Breast epithelium (tissue), 4 donors: ENCODE results near the gene FAM90A26. TPM values are rescaled to one million over a fixed set of nuclear protein-coding genes. Genes with fewer than 3 reads are reported as not detected.
"Not testable (repeated sequence)": the region's sequence is repeated elsewhere in the genome, so short reads cannot be mapped to it uniquely, and the experiment has no call there.

Experiments
- DNase-seq, 2 donors: peaks; one replicate each; pipeline ENCODE4 v3.0.0-alpha.2; 2019; ENCODE audit warnings: low spot score in 2 of 2
- H3K27ac ChIP-seq, 2 donors: fragments of 200-600 bp; sonication (generic) in 1 of 2; one replicate each; pipeline ENCODE4 v1.5.1; 2016 to 2019; ENCODE audit warnings: mild to moderate bottlenecking in 1 of 2
- H3K27me3 ChIP-seq, 2 donors: fragments of 200-600 bp; sonication (generic) in 1 of 2; one replicate each; pipeline versions ENCODE4 v1.5.1 to v1.6.0; 2017 to 2019; ENCODE audit warnings: control low read depth in 1 of 2, mild to moderate bottlenecking in 1 of 2
- H3K36me3 ChIP-seq: fragments of 200-600 bp; one replicate; pipeline ENCODE4 v1.5.1; 2019
- H3K4me1 ChIP-seq, 2 donors: fragments of 200-600 bp; sonication (generic); one replicate each; pipeline ENCODE4 v1.5.1; 2016 to 2019; ENCODE audit warnings: control low read depth in 1 of 2
- H3K4me3 ChIP-seq, 3 donors: fragments of 200-600 bp; sonication (generic); 1 replicate in 2 of 3; 2 replicates in 1 of 3; pipeline ENCODE4 v1.5.1; 2016 to 2019; ENCODE audit warnings: mild to moderate bottlenecking in 3 of 3, moderate library complexity in 2 of 3
- H3K9me3 ChIP-seq, 2 donors: fragments of 200-600 bp; sonication (generic) in 1 of 2; one replicate each; pipeline ENCODE4 v1.5.1; 2016 to 2019; ENCODE audit warnings: control low read depth in 1 of 2
- POLR2AphosphoS5 ChIP-seq, 3 donors: sonication (generic); formaldehyde crosslinking; IDR thresholded peaks; one replicate each; pipeline ENCODE4 v1.6.1; 2017; ENCODE audit warnings: antibody characterized with exemption in 3 of 3
- intact Hi-C: fragments of 100-400 bp; cut with DNase I; formaldehyde crosslinking; loops from one replicate; pipeline ENCODE4 v1.15.1; 2023; ENCODE audit warnings: low total_unique reads
- total RNA-seq, 3 donors: library from RNA; depleted of rRNA; stranded (reverse); fragments of >200 nt; gene quantifications; one replicate each; pipeline ENCODE4 v1.1.0, GENCODE V29; 2016

Gene FAM90A26
- total RNA-seq, 3 donors from 2014 or later, result not detected

DNA sequence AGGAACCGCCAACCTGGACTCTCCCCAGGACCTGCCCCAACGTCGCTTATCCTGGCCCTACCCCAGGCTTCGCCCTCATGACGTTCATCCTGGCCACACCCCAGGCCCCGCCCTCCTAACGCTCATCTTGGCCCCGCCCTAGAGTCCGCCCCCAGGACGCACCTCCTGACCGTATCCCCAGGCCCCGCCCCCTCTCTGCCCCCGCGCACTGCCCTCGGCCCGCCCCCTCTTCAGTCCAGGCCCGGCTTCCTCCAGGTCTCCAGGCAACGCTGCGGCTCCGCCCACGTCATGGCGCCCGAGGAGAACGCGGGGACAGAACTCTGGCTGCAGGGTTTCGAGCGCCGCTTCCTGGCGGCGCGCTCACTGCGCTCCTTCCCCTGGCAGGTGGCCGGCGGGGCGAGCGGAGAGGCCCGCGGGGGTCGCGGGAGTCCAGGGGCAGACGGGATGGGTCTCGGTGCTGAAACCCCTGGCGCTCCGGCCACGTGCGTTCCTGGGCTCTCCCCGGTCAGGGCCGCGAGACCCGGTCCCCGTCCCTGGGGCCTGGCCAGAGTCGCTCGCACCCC, 17.1 kb upstream of the FAM90A26 start:
- H3K4me1 ChIP-seq, H3K27me3 ChIP-seq, intact Hi-C loops, H3K36me3 ChIP-seq, H3K9me3 ChIP-seq: not testable (repeated sequence)
- H3K27ac ChIP-seq, result peak overlapping the region; percentile 78 to 89
- H3K4me3 ChIP-seq, result peak overlapping the region; percentile 63 to 82 (median 77)
- peak in 1 of 3 donors; percentile 20 for TF ChIP-seq POLR2AphosphoS5 (IDR thresholded peaks at IDR 0.05)
- peak; percentile 99 for DNase-seq

DNA sequence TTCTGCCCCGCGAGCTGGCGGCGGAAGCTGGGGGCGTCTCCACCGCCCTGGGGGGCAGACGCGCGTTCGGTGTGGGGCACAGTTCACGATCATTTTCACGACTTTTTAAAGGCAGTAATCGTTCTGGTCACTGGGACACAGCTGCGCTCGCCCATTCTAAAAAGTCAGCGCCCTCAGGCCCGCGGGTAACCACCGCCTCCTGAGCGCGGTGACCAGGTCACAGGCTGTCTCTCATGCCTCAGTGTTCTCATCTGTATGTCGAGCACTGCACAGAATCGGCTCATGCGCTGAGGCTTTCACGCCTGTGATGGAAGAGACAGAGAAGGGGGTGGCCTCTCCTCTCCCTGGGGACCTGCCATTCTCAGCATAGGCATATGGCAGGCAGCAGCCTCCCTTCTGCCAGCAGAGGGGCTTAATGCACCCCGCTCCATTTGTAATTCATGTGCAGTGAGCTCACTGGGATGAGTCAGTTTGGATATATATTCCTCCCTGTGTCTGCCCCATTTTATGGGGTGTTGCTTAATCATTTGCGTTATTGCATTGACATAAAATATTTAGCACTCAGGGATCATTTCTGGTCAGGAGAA, 16.5 kb upstream of the FAM90A26 start:
- Histone ChIP-seq H3K27ac (peak overlapping the region; percentile 78 to 89), H3K4me3 (peak overlapping the region; percentile 63 to 82 (median 77))
- H3K27me3 ChIP-seq, H3K36me3 ChIP-seq, H3K4me1 ChIP-seq, intact Hi-C loops, H3K9me3 ChIP-seq, DNase-seq: not testable (repeated sequence)

DNA sequence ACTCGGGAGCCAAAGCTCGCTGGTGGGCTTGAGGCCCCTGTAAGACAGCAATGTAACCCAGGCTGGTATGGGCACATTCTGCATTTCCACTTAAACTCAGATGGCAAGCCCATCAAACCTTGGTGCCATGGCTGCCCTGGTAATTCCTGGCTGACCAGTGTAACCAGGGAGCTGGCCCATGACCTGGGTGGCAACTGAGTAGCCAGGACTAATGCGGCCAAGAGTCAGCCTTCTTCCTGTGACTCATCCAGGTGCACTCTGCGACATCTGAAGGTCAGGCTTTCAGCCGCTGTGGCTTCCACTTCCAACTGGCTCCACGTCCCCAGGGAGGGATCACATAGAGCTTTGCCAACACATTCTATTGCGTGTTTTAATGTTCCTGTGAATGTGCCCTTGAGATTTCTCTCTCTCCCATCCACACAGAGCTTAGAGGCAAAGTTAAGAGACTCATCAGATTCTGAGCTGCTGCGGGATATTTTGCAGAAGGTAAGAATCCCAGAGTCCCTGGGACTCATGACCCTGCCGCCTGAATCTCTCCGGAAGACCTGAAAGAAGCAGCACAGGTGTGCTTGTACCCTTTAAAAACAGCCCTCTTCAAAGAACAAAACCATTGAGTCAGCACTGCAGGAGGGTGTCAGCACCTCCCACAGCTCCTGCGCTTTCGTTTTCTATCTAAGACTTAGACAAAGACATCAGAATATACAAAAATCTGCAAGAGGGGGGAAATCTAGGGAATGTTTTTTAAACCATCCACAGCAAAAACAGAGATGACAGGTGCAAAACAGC, 14.9 kb upstream of the FAM90A26 start:
- intact Hi-C loops, H3K9me3 ChIP-seq, H3K27me3 ChIP-seq, H3K27ac ChIP-seq, H3K4me1 ChIP-seq, H3K36me3 ChIP-seq, DNase-seq, H3K4me3 ChIP-seq: not testable (repeated sequence)

DNA sequence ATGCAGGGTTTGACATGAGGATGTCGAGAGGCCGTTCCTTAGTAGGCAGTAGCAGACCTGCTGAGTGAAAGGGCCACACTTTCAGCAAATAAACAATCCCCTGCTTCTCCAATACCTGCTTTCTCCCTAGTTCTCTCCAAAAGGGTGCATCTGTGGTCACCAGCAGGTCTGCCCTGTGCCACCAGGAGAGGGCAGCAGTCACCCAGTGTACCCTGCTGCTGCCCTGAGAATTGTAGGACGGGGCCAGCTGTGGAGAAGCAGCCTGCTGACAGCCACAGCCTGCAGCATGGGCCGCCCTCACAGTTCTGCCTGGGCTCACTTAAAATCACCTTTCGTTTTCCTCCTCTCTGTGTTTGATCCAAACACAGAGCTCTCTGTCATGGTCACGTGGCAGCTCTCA, 11.8 kb upstream of the FAM90A26 start:
- intact Hi-C loops, DNase-seq, H3K36me3 ChIP-seq, H3K27me3 ChIP-seq, H3K27ac ChIP-seq, H3K4me1 ChIP-seq, H3K9me3 ChIP-seq, H3K4me3 ChIP-seq: not testable (repeated sequence)

DNA sequence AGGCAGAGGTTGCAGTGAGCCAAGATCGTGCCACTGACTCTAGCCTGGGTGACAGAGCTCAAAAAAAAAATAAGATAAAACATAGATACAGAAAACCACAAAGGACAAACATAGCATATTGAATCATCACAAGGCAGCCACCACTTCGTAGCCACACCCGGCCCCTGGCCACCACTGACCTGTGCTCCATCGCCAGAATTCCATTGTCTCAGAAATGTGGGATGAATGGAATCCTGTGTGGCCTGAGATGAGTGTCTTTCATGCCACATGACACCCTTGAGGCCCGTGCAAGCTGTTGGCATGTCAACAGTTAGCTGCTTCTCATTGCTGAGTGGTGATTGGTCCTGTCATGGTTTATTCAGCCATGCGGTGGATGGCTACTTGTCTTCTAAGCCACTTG, 10.2 kb upstream of the FAM90A26 start:
- H3K4me3 ChIP-seq, H3K36me3 ChIP-seq, DNase-seq, H3K9me3 ChIP-seq, intact Hi-C loops, H3K4me1 ChIP-seq, H3K27me3 ChIP-seq, H3K27ac ChIP-seq: not testable (repeated sequence)

DNA sequence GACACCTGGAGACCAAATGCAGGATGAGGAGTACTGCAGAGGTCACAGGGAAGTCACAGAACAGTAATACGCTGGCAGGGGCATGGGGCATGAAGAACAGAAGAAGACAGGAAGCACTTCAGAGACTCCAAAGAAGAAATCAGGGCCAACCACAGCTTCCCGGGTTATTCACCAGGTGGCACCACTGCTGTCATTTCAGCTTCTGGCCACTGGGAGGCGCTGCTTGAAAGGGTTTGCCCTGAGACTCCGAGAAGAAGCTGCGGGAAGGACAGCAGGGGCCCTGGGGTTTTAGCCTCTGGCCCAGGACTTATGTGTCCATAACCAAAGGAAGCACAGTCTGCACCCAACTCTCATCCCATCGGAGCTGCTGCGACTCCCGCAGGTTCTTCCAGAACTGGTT, 4.2 kb upstream of the FAM90A26 start:
- H3K9me3 ChIP-seq, DNase-seq, H3K4me3 ChIP-seq, intact Hi-C loops, H3K4me1 ChIP-seq, H3K27ac ChIP-seq, H3K36me3 ChIP-seq, H3K27me3 ChIP-seq: not testable (repeated sequence)

DNA sequence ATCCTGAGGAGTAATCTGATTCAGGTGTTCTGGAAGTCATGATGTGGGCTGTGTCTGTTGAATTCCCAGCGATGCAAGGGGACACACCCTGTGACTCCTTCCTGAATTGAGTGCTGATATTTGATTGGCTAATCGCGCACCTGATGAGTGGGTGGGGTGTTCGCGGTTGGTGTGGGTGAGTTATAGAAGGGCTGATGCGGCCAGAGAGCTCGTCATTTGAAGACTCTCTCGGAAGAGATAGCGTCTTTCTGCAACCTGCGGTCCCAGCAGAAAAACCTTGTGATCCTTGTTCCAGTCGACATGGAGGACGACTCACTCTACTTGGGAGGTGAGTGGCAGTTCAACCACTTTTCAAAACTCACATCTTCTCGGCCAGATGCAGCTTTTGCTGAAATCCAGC, 40.1 kb downstream of the FAM90A26 start, which contains the start of gene USP17L10:
TSS of gene USP17L10 (plus strand) at position 301 of the 400 bp plus-strand sequence. CDS start at position 301, 0 bp downstream.
- H3K36me3 ChIP-seq, H3K4me1 ChIP-seq, DNase-seq, H3K4me3 ChIP-seq, H3K27ac ChIP-seq, H3K9me3 ChIP-seq, H3K27me3 ChIP-seq, intact Hi-C loops: not testable (repeated sequence)

DNA sequence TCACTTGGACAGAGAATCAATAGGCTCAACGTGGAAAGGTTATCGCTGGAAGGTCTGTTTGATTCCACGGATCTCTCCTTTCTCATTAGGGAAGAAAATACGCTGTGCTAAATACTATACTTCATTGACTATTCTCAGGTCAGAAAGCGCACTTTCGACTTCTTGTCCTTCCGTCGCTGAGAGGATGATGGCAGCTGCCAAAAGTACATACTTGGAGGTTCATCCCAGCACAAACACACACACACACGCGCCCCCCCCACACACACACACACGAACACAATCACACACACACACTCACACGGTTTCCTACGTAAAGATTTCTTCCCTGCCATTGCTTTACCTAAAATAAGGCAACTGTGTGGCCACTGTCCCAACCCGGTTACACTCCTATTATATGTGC, 44.5 kb downstream of the FAM90A26 start:
- DNase-seq, intact Hi-C loops, H3K4me1 ChIP-seq, H3K4me3 ChIP-seq, H3K9me3 ChIP-seq, H3K27ac ChIP-seq, H3K27me3 ChIP-seq, H3K36me3 ChIP-seq: not testable (repeated sequence)

DNA sequence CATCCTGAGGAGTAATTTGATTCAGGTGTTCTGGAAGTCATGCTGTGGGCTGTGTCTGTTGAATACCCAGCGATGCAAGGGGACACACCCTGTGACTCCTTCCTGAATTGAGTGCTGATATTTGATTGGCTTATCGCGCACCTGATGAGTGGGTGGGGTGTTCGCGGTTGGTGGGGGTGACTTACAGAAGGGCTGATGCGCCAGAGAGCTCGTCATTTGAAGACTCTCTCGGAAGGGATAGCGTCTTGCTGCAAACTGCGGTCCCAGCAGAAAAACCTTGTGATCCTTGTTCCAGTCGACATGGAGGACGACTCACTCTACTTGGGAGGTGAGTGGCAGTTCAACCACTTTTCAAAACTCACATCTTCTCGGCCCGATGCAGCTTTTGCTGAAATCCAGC, 44.9 kb downstream of the FAM90A26 start, which contains the start of gene USP17L11:
TSS of gene USP17L11 (plus strand) at position 301 of the 400 bp plus-strand sequence. CDS start at position 301, 0 bp downstream.
- DNase-seq, H3K27ac ChIP-seq, H3K4me1 ChIP-seq, H3K36me3 ChIP-seq, H3K9me3 ChIP-seq, intact Hi-C loops, H3K27me3 ChIP-seq, H3K4me3 ChIP-seq: not testable (repeated sequence)

DNA sequence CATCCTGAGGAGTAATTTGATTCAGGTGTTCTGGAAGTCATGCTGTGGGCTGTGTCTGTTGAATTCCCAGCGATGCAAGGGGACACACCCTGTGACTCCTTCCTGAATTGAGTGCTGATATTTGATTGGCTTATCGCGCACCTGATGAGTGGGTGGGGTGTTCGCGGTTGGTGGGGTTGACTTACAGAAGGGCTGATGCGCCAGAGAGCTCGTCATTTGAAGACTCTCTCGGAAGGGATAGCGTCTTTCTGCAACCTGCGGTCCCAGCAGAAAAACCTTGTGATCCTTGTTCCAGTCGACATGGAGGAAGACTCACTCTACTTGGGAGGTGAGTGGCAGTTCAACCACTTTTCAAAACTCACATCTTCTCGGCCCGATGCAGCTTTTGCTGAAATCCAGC, 49.6 kb downstream of the FAM90A26 start, which contains the start of gene USP17L12:
TSS of gene USP17L12 (plus strand) at position 301 of the 400 bp plus-strand sequence. CDS start at position 301, 0 bp downstream.
- H3K9me3 ChIP-seq, intact Hi-C loops: not testable (repeated sequence)

DNA sequence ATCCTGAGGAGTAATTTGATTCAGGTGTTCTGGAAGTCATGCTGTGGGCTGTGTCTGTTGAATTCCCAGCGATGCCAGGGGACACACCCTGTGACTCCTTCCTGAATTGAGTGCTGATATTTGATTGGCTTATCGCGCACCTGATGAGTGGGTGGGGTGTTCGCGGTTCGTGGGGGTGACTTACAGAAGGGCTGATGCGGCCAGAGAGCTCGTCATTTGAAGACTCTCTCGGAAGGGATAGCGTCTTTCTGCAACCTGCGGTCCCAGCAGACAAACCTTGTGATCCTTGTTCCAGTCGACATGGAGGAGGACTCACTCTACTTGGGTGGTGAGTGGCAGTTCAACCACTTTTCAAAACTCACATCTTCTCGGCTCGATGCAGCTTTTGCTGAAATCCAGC, 54.4 kb downstream of the FAM90A26 start, which contains the start of gene USP17L13:
TSS of gene USP17L13 (plus strand) at position 301 of the 400 bp plus-strand sequence. CDS start at position 301, 0 bp downstream.
- intact Hi-C loops, DNase-seq, H3K36me3 ChIP-seq, H3K4me3 ChIP-seq, H3K27ac ChIP-seq, H3K4me1 ChIP-seq, H3K9me3 ChIP-seq, H3K27me3 ChIP-seq: not testable (repeated sequence)

More for the DNA sequence above, 49.6 kb downstream of the FAM90A26 start, which contains the start of gene USP17L12:
- not testable (repeated sequence) for H3K27me3 ChIP-seq, H3K27ac ChIP-seq, H3K4me1 ChIP-seq, H3K36me3 ChIP-seq, DNase-seq, H3K4me3 ChIP-seq
